H9 (cell line): ENCODE measurements around the gene AGTPBP1. TPM values are rescaled to one million over a fixed set of nuclear protein-coding genes. Genes with fewer than 3 reads are reported as not detected.

Experiments used
- DNase-seq: peaks from one replicate; pipeline ENCODE4 v3.0.0-alpha.2; 2017
- H2AFZ ChIP-seq: one replicate; pipeline ENCODE4 v1.6.1; 2013; ENCODE audit warnings: mild to moderate bottlenecking, low read length, control low read depth, moderate library complexity
- H2AK5ac ChIP-seq: 2 replicates; pipeline ENCODE4 v1.6.1; 2013; ENCODE audit warnings: low read length, control low read depth, mixed read lengths; ENCODE audit not compliant: insufficient read length
- H2BK120ac ChIP-seq: one replicate; pipeline ENCODE4 v1.6.1; 2013; ENCODE audit warnings: low read depth, mild to moderate bottlenecking, low read length, control low read depth, inconsistent platforms; ENCODE audit not compliant: poor library complexity, severe bottlenecking
- H2BK12ac ChIP-seq: 2 replicates; pipeline ENCODE4 v1.6.1; 2013; ENCODE audit warnings: low read length, control low read depth, mixed read lengths, low read depth; ENCODE audit not compliant: insufficient read length
- H2BK15ac ChIP-seq: 2 replicates; pipeline ENCODE4 v1.6.1; 2013; ENCODE audit warnings: low read depth, low read length, control low read depth
- H2BK20ac ChIP-seq: one replicate; pipeline ENCODE4 v1.6.1; 2013; ENCODE audit warnings: low read depth, mild to moderate bottlenecking, low read length, control low read depth, inconsistent platforms; ENCODE audit not compliant: poor library complexity, severe bottlenecking
- H2BK5ac ChIP-seq: 2 replicates; pipeline ENCODE4 v1.6.1; 2013; ENCODE audit warnings: low read length, control low read depth, mixed read lengths; ENCODE audit not compliant: insufficient read length
- H3K14ac ChIP-seq: 2 replicates; pipeline ENCODE4 v1.6.1; 2013; ENCODE audit warnings: low read length, control low read depth; ENCODE audit not compliant: insufficient read depth
- H3K18ac ChIP-seq: 2 replicates; pipeline ENCODE4 v1.6.1; 2013; ENCODE audit warnings: low read depth, mild to moderate bottlenecking, mixed read lengths, low read length, control low read depth; ENCODE audit not compliant: insufficient read length
- H3K23ac ChIP-seq: 2 replicates; pipeline ENCODE4 v1.6.1; 2013; ENCODE audit warnings: low read length, control low read depth, mixed read lengths, low read depth; ENCODE audit not compliant: insufficient read length
- H3K23me2 ChIP-seq: 2 replicates; pipeline ENCODE4 v1.6.1; 2013; ENCODE audit warnings: low read depth, mild to moderate bottlenecking, mixed read lengths, low read length, control low read depth; ENCODE audit not compliant: insufficient read length, poor library complexity, severe bottlenecking
- H3K27ac ChIP-seq: 2 replicates; pipeline ENCODE4 v1.5.1; 2013; ENCODE audit warnings: low read length, control low read depth, mixed read lengths, low read depth; ENCODE audit not compliant: insufficient read length
- H3K27me3 ChIP-seq: 2 replicates; pipeline ENCODE4 v1.6.1; 2013; ENCODE audit warnings: low read length, control low read depth, inconsistent platforms; ENCODE audit not compliant: insufficient read depth
- H3K4ac ChIP-seq: 2 replicates; pipeline ENCODE4 v1.6.1; 2013; ENCODE audit warnings: low read depth, mild to moderate bottlenecking, control low read depth, inconsistent platforms, low read length, moderate library complexity
- H3K4me1 ChIP-seq: 2 replicates; pipeline ENCODE4 v1.6.1; 2013; ENCODE audit warnings: low read length, control low read depth, inconsistent platforms; ENCODE audit not compliant: insufficient read depth
- H3K4me2 ChIP-seq: 2 replicates; pipeline ENCODE4 v1.6.1; 2013; ENCODE audit warnings: low read length, control low read depth, mixed read lengths; ENCODE audit not compliant: insufficient read length, insufficient read depth
- H3K56ac ChIP-seq: 2 replicates; pipeline ENCODE4 v1.6.1; 2013; ENCODE audit warnings: low read depth, mild to moderate bottlenecking, mixed read lengths, low read length, control low read depth; ENCODE audit not compliant: insufficient read length
- H3K79me1 ChIP-seq: 2 replicates; pipeline ENCODE4 v1.6.1; 2013; ENCODE audit warnings: low read depth, mild to moderate bottlenecking, moderate library complexity, low read length, control low read depth, inconsistent platforms; ENCODE audit not compliant: insufficient read depth, poor library complexity, severe bottlenecking
- H3K79me2 ChIP-seq: 2 replicates; pipeline ENCODE4 v1.6.1; 2013; ENCODE audit warnings: low read length, control low read depth, inconsistent platforms; ENCODE audit not compliant: insufficient read depth
- H3K9ac ChIP-seq: 2 replicates; pipeline ENCODE4 v1.6.1; 2013; ENCODE audit warnings: low read length, control low read depth, mixed read lengths; ENCODE audit not compliant: insufficient read length; ENCODE audit errors: extremely low read depth
- H3K9me3 ChIP-seq: one replicate; pipeline ENCODE4 v1.6.1; 2013; ENCODE audit warnings: low read depth, low read length, inconsistent platforms; ENCODE audit not compliant: control insufficient read depth
- H3T11ph ChIP-seq: one replicate; pipeline ENCODE4 v1.6.1; 2013; ENCODE audit warnings: mild to moderate bottlenecking, low read length, control low read depth, inconsistent platforms
- H4K20me1 ChIP-seq: one replicate; pipeline ENCODE4 v1.6.1; 2013; ENCODE audit not compliant: control insufficient read depth, insufficient read length, insufficient read depth
- H4K5ac ChIP-seq: 2 replicates; pipeline ENCODE4 v1.6.1; 2013; ENCODE audit warnings: low read depth, mild to moderate bottlenecking, mixed read lengths, low read length, control low read depth; ENCODE audit not compliant: insufficient read length
- H4K8ac ChIP-seq: replicated peaks from 2 replicates; pipeline ENCODE4 v1.6.1; 2013; ENCODE audit warnings: low read length, control low read depth, mixed read lengths, low read depth; ENCODE audit not compliant: insufficient read length
- H4K91ac ChIP-seq: 2 replicates; pipeline ENCODE4 v1.6.1; 2013; ENCODE audit warnings: low read depth, mild to moderate bottlenecking, moderate library complexity, mixed read lengths, low read length, control low read depth; ENCODE audit not compliant: insufficient read length
- H3K27ac Mint-ChIP-seq, 3 experiments: 2 replicates in 2 of 3; 3 replicates in 1 of 3; pipeline ENCODE4 v1.8.0; 2020 to 2021; ENCODE audit warnings: mixed read lengths in 3 of 3, mild to moderate bottlenecking in 1 of 3, moderate library complexity in 1 of 3
- H3K27me3 Mint-ChIP-seq: 2 replicates; pipeline ENCODE4 v1.8.0; 2021; ENCODE audit warnings: low read depth, mild to moderate bottlenecking, moderate library complexity, mixed read lengths
- H3K36me3 Mint-ChIP-seq, 3 experiments: 2 replicates in 2 of 3; 3 replicates in 1 of 3; pipeline ENCODE4 v1.8.0; 2020 to 2021; ENCODE audit warnings: low read depth in 3 of 3, mixed read lengths in 3 of 3; ENCODE audit not compliant: insufficient read depth in 1 of 3
- H3K4me1 Mint-ChIP-seq, 2 experiments: 2 replicates each; pipeline ENCODE4 v1.8.0; 2020; ENCODE audit warnings: mixed read lengths in 2 of 2
- H3K4me3 Mint-ChIP-seq, 2 experiments: 2 replicates in 1 of 2; 3 replicates in 1 of 2; pipeline ENCODE4 v1.8.0; 2020 to 2021; ENCODE audit warnings: mild to moderate bottlenecking in 2 of 2, mixed read lengths in 2 of 2, moderate library complexity in 1 of 2
- H3K9me3 Mint-ChIP-seq, 2 experiments: 2 replicates in 1 of 2; 3 replicates in 1 of 2; pipeline ENCODE4 v1.8.0; 2020; ENCODE audit warnings: mild to moderate bottlenecking in 2 of 2, mixed read lengths in 2 of 2, moderate library complexity in 1 of 2
- CTCF ChIP-seq: fragments of 200-600 bp; sonication (generic); conservative IDR thresholded peaks from 3 replicates; pipeline ENCODE4 v1.8.0; 2021; ENCODE audit warnings: antibody characterized with exemption, mild to moderate bottlenecking
- WGBS: extraction: QIAGEN DNeasy Blood & Tissue Kit; methylation state at CpG from one replicate; pipeline ENCODE4 v1.1.7; 2013; ENCODE audit warnings: missing lambda C conversion rate, low lambda C conversion rate, mixed read lengths; ENCODE audit not compliant: insufficient read length; ENCODE audit errors: extremely low coverage; 5-methylcytosine and 5-hydroxymethylcytosine counted together
- total RNA-seq: library from RNA; stranded (reverse); gene quantifications from 2 replicates; pipeline ENCODE4 v1.2.1, GENCODE V29; 2021

Gene AGTPBP1
- total RNA-seq, 1 experiment from 2014 or later: 53.1 TPM

- no peaks in the 10 kb centered on the region for H3K27me3 ChIP-seq
- no peak overlapping the region for H3T11ph ChIP-seq
- H4K8ac ChIP-seq: no peak overlapping the region
- no peak for TF ChIP-seq CTCF
- H3K9me3 ChIP-seq: no peaks in the 10 kb centered on the region
- Mint-ChIP-seq H3K27ac (peak overlapping the region; percentile 7 to 41 (median 34); a peak in 2 of 7 replicates), H3K9me3 (no peaks in the 10 kb centered on the region), H3K4me3 (no peak overlapping the region), H3K4me1 (no peaks in the 10 kb centered on the region), H3K27me3 (no peaks in the 10 kb centered on the region), H3K36me3 (peaks cover 0 to 4% (median 2%) of the 10 kb centered on the region in 3 experiments; a peak in 2 of 7 replicates)
- no peak for DNase-seq
- no peak overlapping the region for H4K91ac ChIP-seq
- no peak overlapping the region for H3K23ac ChIP-seq
- H4K5ac ChIP-seq: no peak overlapping the region
- no peaks in the 10 kb centered on the region for H3K79me2 ChIP-seq
- H3K18ac ChIP-seq: no peak overlapping the region
- no peak overlapping the region for H3K27ac ChIP-seq
- no peak overlapping the region for H2AK5ac ChIP-seq
- no peak overlapping the region for H3K56ac ChIP-seq
- H4K20me1 ChIP-seq: no peaks in the 10 kb centered on the region
- no peak overlapping the region for H3K14ac ChIP-seq
- no CpG with 5 or more reads among the region's 1 CpG for WGBS
- no peak overlapping the region for H2BK15ac ChIP-seq
- no peak overlapping the region for H2BK20ac ChIP-seq
- no peaks in the 10 kb centered on the region for H3K79me1 ChIP-seq
- H2BK12ac ChIP-seq: no peak overlapping the region
- H3K4ac ChIP-seq: no peak overlapping the region
- H2BK120ac ChIP-seq: no peak overlapping the region
- no peak overlapping the region for H3K4me2 ChIP-seq
- H3K23me2 ChIP-seq: no peaks in the 10 kb centered on the region
- H3K9ac ChIP-seq: no peak overlapping the region
- H3K4me1 ChIP-seq: no peaks in the 10 kb centered on the region
- H2AFZ ChIP-seq: no peak overlapping the region
- H2BK5ac ChIP-seq: no peak overlapping the region
These were observed 79.2 kb downstream of the AGTPBP1 start for GRCh38 chr9:85662573-85662972.
